Liver (tissue), 9 donors: ENCODE results near the gene SIGLEC9. TPM values are rescaled to one million over a fixed set of nuclear protein-coding genes. Genes with fewer than 3 reads are reported as not detected.
A peak's percentile ranks its signal among the peaks of the same experiment; 100 is the strongest.

Experiments
- DNase-seq: peaks from one replicate; pipeline ENCODE4 v3.0.0-alpha.2; 2017; ENCODE audit warnings: low spot score
- H3K27ac ChIP-seq, 2 donors: one replicate each; pipeline ENCODE4 v1.7.0; 2013; ENCODE audit warnings: inconsistent platforms in 2 of 2, low read length in 2 of 2, control low read depth in 1 of 2, low read depth in 1 of 2, mild to moderate bottlenecking in 1 of 2
- H3K27me3 ChIP-seq, 4 donors: one replicate each; pipeline versions ENCODE4 v1.6.1 to v1.7.0; 2013; ENCODE audit warnings: low read length in 3 of 4, inconsistent platforms in 1 of 4, mild to moderate bottlenecking in 1 of 4, moderate library complexity in 1 of 4; ENCODE audit not compliant: control insufficient read depth in 4 of 4, insufficient read depth in 4 of 4
- H3K36me3 ChIP-seq, 4 donors: one replicate each; pipeline versions ENCODE4 v1.6.1 to v1.7.0; 2013; ENCODE audit warnings: low read length in 3 of 4, mild to moderate bottlenecking in 3 of 4, low read depth in 1 of 4, moderate library complexity in 1 of 4; ENCODE audit not compliant: control insufficient read depth in 4 of 4, insufficient read depth in 3 of 4
- H3K4me1 ChIP-seq, 4 donors: one replicate each; pipeline versions ENCODE4 v1.6.1 to v1.7.0; 2013; ENCODE audit warnings: low read length in 3 of 4, mild to moderate bottlenecking in 3 of 4, moderate library complexity in 1 of 4; ENCODE audit not compliant: control insufficient read depth in 4 of 4, insufficient read depth in 4 of 4
- H3K4me3 ChIP-seq, 3 donors: one replicate each; pipeline versions ENCODE4 v1.6.1 to v1.7.0; 2013; ENCODE audit warnings: low read length in 3 of 3, control low read depth in 1 of 3, low read depth in 1 of 3, mild to moderate bottlenecking in 1 of 3
- H3K9ac ChIP-seq, 2 donors: one replicate each; pipeline ENCODE4 v1.7.0; 2013; ENCODE audit warnings: low read length in 2 of 2, mild to moderate bottlenecking in 2 of 2, moderate library complexity in 2 of 2, control low read depth in 1 of 2, low read depth in 1 of 2
- H3K9me3 ChIP-seq, 4 donors: one replicate each; pipeline versions ENCODE4 v1.6.1 to v1.7.0; 2013; ENCODE audit warnings: low read length in 3 of 4; ENCODE audit not compliant: control insufficient read depth in 4 of 4
- ATF3 ChIP-seq: IDR thresholded peaks from 2 replicates; pipeline ENCODE4 v1.6.1; 2016; ENCODE audit warnings: antibody characterized with exemption
- CTCF ChIP-seq: fragments of 150-350 bp; IDR thresholded peaks from 2 replicates; pipeline ENCODE4 v1.5.1; 2017; ENCODE audit warnings: improper control_type of control experiment, low read depth, low read length; ENCODE audit not compliant: missing input control
- EGR1 ChIP-seq, 2 donors: IDR thresholded peaks; 2 replicates each; pipeline ENCODE4 v1.6.1; 2016 to 2018; ENCODE audit warnings: antibody characterized with exemption in 2 of 2, low read depth in 2 of 2
- FOXA1 ChIP-seq: IDR thresholded peaks from 2 replicates; pipeline ENCODE4 v1.6.1; 2016; ENCODE audit warnings: antibody characterized with exemption
- FOXA2 ChIP-seq: IDR thresholded peaks from 2 replicates; pipeline ENCODE4 v1.6.1; 2016; ENCODE audit warnings: antibody characterized with exemption
- GABPA ChIP-seq, 2 donors: IDR thresholded peaks in 1 of 2; conservative IDR thresholded peaks in 1 of 2; 2 replicates each; pipeline ENCODE4 v1.6.1; 2016; ENCODE audit warnings: antibody characterized with exemption in 2 of 2, mild to moderate bottlenecking in 1 of 2, moderate library complexity in 1 of 2
- HNF4A ChIP-seq, 2 donors: conservative IDR thresholded peaks; 2 replicates each; pipeline ENCODE4 v1.6.1; 2016; ENCODE audit warnings: antibody characterized with exemption in 2 of 2, mild to moderate bottlenecking in 2 of 2
- HNF4G ChIP-seq: IDR thresholded peaks from 2 replicates; pipeline ENCODE4 v1.6.1; 2016; ENCODE audit warnings: antibody characterized with exemption
- JUND ChIP-seq, 2 donors: IDR thresholded peaks; 2 replicates each; pipeline ENCODE4 v1.6.1; 2016; ENCODE audit warnings: antibody characterized with exemption in 2 of 2
- MAX ChIP-seq: IDR thresholded peaks from 2 replicates; pipeline ENCODE4 v1.6.1; 2016; ENCODE audit warnings: antibody characterized with exemption
- NR2F2 ChIP-seq: IDR thresholded peaks from 2 replicates; pipeline ENCODE4 v1.6.1; 2016; ENCODE audit warnings: antibody characterized with exemption
- RAD21 ChIP-seq, 2 donors: IDR thresholded peaks; 2 replicates each; pipeline ENCODE4 v1.6.1; 2016; ENCODE audit warnings: antibody characterized with exemption in 2 of 2, mild to moderate bottlenecking in 2 of 2
- REST ChIP-seq: IDR thresholded peaks from 2 replicates; pipeline ENCODE4 v1.6.1; 2016; ENCODE audit warnings: antibody characterized with exemption, mild to moderate bottlenecking
- RXRA ChIP-seq, 2 donors: IDR thresholded peaks; 2 replicates each; pipeline ENCODE4 v1.6.1; 2017 to 2018; ENCODE audit warnings: antibody characterized with exemption in 2 of 2, mild to moderate bottlenecking in 1 of 2
- SP1 ChIP-seq: IDR thresholded peaks from 2 replicates; pipeline ENCODE4 v1.6.1; 2018; ENCODE audit warnings: antibody characterized with exemption, mild to moderate bottlenecking
- TAF1 ChIP-seq: conservative IDR thresholded peaks from 2 replicates; pipeline ENCODE4 v1.6.1; 2016; ENCODE audit warnings: antibody characterized with exemption, mild to moderate bottlenecking
- YY1 ChIP-seq: IDR thresholded peaks from 2 replicates; pipeline ENCODE4 v1.6.1; 2016; ENCODE audit warnings: antibody characterized with exemption, mild to moderate bottlenecking
- ZBTB33 ChIP-seq: IDR thresholded peaks from 2 replicates; pipeline ENCODE4 v1.6.1; 2016; ENCODE audit warnings: antibody characterized with exemption
- WGBS: extraction: QIAGEN DNeasy Blood & Tissue Kit; methylation state at CpG from one replicate; pipeline ENCODE4 v1.1.7; 2013; 5-methylcytosine and 5-hydroxymethylcytosine counted together
- polyA plus RNA-seq, 2 donors: library from polyadenylated mRNA; stranded (reverse) in 1 of 2; unstranded in 1 of 2; fragments of 200-250 nt in 1 of 2; fragments of >200 nt in 1 of 2; fragmentation: Nextera tagmentation in 1 of 2; extraction: Ambion mirVana in 1 of 2; gene quantifications; one replicate each; pipeline versions ENCODE4 v1.2.1 to v1.2.3, GENCODE V29; 2013 to 2015
- total RNA-seq, 2 donors: library from RNA; depleted of rRNA; stranded (reverse); fragments of >200 nt; gene quantifications; one replicate each; pipeline ENCODE4 v1.2.3, GENCODE V29; 2014
- donor health status: healthy.
- donor health status: healthy.
- donor health status: healthy.
- donor health status: healthy.
- donor health status: healthy.

The SIGLEC9 gene
- total RNA-seq (1 to 10 TPM; 4.8 to 5.4 TPM), polyA plus RNA-seq (1 to 10 TPM; 3.0 to 4.1 TPM)

- Histone ChIP-seq H3K4me3 (peak within 1 kb of the TSS; percentile 19 to 34 (median 26)), H3K27ac (peak within 1 kb of the TSS; percentile 69 to 70), H3K36me3 (no peaks in the 10 kb centered on the region), H3K9me3 (no peaks in the 10 kb centered on the region), H3K27me3 (no peaks in the 10 kb centered on the region), H3K4me1 (peaks cover 0 to 18% (median 5%) of the 10 kb centered on the region in 4 donors), H3K9ac (peak within 1 kb of the TSS in 1 of 2 donors; percentile 50)
- WGBS: 53% methylated on average over 14 of the region's 14 CpGs
- no peak for DNase-seq
- TF ChIP-seq CTCF (no peak), JUND (IDR thresholded peaks at IDR 0.05) (no peak), EGR1 (IDR thresholded peaks at IDR 0.05; ENCODE audit: low read depth in 2 of 2) (no peak), TAF1 (no peak), ATF3 (no peak), YY1 (no peak), RAD21 (IDR thresholded peaks at IDR 0.05) (peak in 1 of 2 donors; percentile 5), FOXA2 (no peak), MAX (peak; percentile 16), SP1 (peak; percentile 30), ZBTB33 (no peak), REST (no peak), FOXA1 (no peak), RXRA (IDR thresholded peaks at IDR 0.05) (peak in 1 of 2 donors; percentile 11), HNF4A (conservative IDR thresholded peaks at IDR 0.05) (no peak), HNF4G (no peak), NR2F2 (peak; percentile 72), GABPA (IDR thresholded peaks at IDR 0.05 in 1 of 2, conservative IDR thresholded peaks at IDR 0.05 in 1 of 2) (no peak)
Measured at GRCh38 chr19:51124729-51125128, at the start of gene SIGLEC9. Gene SIGLEC9 (plus strand): TSS chr19:51124906. CDS start chr19:51124975, 69 bp downstream.
